T-helper 2 cell treated with Interferon-gamma antibody and Interleukin-4, amounts not matched to agents 5 μg/mL and 100 μg/mL, for 36 hours (primary cell): ENCODE data around the gene DOCK2.

Experiments used
- DNase-seq: peaks from one replicate; pipeline ENCODE4 v3.0.0; 2021; ENCODE audit warnings: low spot score
- H3K27ac Mint-ChIP-seq: one replicate; pipeline ENCODE4 v1.8.0; 2021; ENCODE audit warnings: mild to moderate bottlenecking, mixed read lengths
- H3K27me3 Mint-ChIP-seq: one replicate; pipeline ENCODE4 v1.8.0; 2021; ENCODE audit warnings: low read depth, mixed read lengths
- H3K36me3 Mint-ChIP-seq: one replicate; pipeline ENCODE4 v1.8.0; 2021; ENCODE audit warnings: low read depth, mixed read lengths
- H3K4me1 Mint-ChIP-seq: one replicate; pipeline ENCODE4 v1.8.0; 2021; ENCODE audit warnings: low read depth, mixed read lengths
- H3K4me3 Mint-ChIP-seq: one replicate; pipeline ENCODE4 v1.8.0; 2022; ENCODE audit warnings: mild to moderate bottlenecking, moderate library complexity, mixed read lengths
- H3K9me3 Mint-ChIP-seq: one replicate; pipeline ENCODE4 v1.8.0; 2021; ENCODE audit warnings: mixed read lengths

Gene DOCK2

DNA sequence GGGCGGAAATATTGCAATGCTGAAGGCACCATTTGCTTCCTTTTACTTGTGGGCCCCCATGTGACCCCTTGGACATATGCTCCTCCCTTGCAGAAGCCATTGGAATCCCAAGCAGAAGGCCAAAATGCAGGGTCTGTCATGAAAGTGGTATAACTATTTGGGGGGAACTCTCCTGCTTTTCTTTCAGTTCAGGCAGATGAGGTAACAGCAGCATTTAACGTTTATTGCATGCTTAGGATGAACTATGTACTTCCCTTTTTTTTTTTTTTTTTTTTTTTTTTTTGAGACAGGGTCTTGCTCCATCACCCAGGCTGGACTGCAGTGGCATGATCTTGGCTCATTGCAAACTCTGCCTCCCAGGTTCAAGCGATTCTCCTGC is 476.4 kb downstream of the DOCK2 start:
- Mint-ChIP-seq H3K27me3 (peaks cover 4% of the 10 kb centered on the region), H3K4me1 (no peaks in the 10 kb centered on the region), H3K4me3 (no peak overlapping the region), H3K27ac (no peak overlapping the region), H3K36me3 (no peaks in the 10 kb centered on the region), H3K9me3 (no peaks in the 10 kb centered on the region)
- DNase-seq, result no peak

DNA sequence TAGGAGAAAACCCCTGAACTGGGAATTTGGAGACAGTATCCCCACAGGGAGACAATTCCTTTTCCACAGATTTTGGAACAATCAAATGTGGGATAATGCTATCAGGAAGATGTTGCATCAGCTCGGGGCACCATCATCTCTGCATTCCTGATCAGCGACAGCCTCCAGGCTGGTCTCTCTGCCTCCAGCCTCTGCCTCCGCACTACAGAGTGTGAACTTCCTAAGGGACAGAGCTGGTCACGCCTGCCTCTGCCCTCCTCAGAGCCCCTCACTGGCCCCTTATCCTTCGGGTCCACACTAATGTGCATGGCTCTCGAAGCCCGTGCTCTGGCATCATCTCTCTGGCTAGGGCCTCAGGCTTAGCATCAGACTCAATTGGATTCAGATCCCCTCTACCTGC is 477.2 kb downstream of the DOCK2 start:
- H3K27me3 Mint-ChIP-seq, result peaks cover 10% of the 10 kb centered on the region
- no peaks in the 10 kb centered on the region for H3K4me1 Mint-ChIP-seq
- H3K36me3 Mint-ChIP-seq, result no peaks in the 10 kb centered on the region
- no peak overlapping the region for H3K4me3 Mint-ChIP-seq
- DNase-seq, result no peak
- no peaks in the 10 kb centered on the region for H3K9me3 Mint-ChIP-seq
- H3K27ac Mint-ChIP-seq, result no peak overlapping the region

DNA sequence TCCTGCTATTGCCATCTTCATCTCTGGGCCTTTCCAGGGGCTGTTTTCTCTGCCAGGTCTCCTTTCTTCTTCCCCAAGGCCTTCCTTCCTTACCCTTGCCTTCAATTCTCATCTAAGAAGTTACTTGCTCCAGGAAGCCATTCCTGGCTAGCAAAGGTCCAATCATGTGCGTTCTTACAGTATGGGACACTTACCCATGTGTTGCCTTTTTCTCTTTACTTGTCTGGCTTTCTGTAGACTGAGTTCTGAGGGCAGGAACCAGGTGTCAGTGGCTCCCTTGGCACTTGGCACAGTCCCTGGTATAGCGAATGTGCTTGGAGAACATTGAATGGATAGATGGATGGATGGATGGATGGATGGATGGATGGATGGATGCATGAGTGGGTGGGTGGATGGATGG is 478.9 kb downstream of the DOCK2 start:
- Mint-ChIP-seq H3K4me1 (no peaks in the 10 kb centered on the region), H3K9me3 (no peaks in the 10 kb centered on the region), H3K4me3 (no peak overlapping the region), H3K27me3 (peaks cover 16% of the 10 kb centered on the region), H3K36me3 (no peaks in the 10 kb centered on the region), H3K27ac (no peak overlapping the region)
- DNase-seq, result no peak

DNA sequence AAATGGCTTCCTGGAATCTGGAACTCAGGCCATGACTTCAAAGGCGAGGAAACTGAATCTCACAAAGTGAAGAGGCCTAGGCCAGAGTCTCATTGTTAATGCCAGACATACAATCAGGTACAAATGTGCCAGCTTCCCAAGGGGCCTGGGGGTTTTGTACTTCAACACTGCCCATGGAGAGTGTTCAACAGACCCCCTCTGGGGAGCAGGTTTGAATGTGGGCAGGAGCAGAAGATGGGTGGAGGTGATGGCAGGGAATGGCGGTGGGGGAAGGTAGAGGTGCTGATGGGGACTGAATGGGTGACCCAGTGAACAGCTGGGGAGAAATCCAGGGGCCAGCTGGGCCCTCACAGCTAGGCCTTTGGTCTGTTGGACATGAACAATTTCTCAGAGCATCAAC is 480.7 kb downstream of the DOCK2 start:
- H3K36me3 Mint-ChIP-seq, result no peaks in the 10 kb centered on the region
- no peaks in the 10 kb centered on the region for H3K9me3 Mint-ChIP-seq
- H3K4me3 Mint-ChIP-seq, result no peak overlapping the region
- H3K27me3 Mint-ChIP-seq, result peaks cover 23% of the 10 kb centered on the region
- no peak overlapping the region for H3K27ac Mint-ChIP-seq
- DNase-seq, result no peak
- no peaks in the 10 kb centered on the region for H3K4me1 Mint-ChIP-seq

DNA sequence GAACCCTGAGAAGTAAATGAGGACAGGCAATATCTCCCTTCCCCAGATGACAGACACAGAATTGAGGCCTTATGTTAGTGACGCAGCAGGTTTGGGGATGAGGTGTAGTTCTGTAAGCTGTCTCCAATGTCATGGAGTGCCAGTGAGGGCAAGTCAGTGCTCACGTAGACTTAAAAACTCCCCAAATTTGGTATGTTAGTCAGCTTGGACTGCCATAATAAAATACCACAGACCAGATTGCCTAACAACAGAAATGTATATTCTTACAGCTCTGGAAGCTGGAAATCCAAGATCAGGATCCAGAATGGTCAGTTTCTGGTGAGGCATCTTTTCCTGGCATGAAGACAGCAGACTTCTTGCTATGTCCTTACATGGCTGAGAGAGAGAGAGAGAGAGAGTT is 483.5 kb downstream of the DOCK2 start:
- no peaks in the 10 kb centered on the region for H3K36me3 Mint-ChIP-seq
- H3K4me1 Mint-ChIP-seq, result no peaks in the 10 kb centered on the region
- H3K27ac Mint-ChIP-seq, result no peak overlapping the region
- peaks cover 28% of the 10 kb centered on the region for H3K27me3 Mint-ChIP-seq
- no peak for DNase-seq
- no peak overlapping the region for H3K4me3 Mint-ChIP-seq
- no peaks in the 10 kb centered on the region for H3K9me3 Mint-ChIP-seq

DNA sequence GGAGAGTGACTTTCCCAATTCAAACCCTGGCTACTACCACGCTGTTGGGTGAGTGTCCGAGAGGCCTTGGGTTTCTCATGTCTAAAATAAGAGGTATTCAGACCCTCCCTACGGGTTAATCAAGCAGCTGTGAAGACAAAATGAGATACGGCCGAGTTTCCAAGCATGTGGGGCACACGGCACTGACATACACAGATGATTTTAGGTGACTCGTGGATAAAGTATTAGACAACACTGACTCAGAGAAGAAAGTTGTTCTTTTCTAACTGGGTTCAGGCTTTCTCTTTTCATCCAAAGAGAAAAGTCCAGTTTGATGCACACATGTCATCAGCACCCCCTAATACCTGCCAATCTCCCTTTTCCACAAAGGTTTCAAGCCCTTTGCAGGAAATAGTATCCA is 484.2 kb downstream of the DOCK2 start:
- H3K4me1 Mint-ChIP-seq, result no peaks in the 10 kb centered on the region
- no peaks in the 10 kb centered on the region for H3K36me3 Mint-ChIP-seq
- peaks cover 29% of the 10 kb centered on the region for H3K27me3 Mint-ChIP-seq
- H3K4me3 Mint-ChIP-seq, result no peak overlapping the region
- no peak for DNase-seq
- peaks cover 7% of the 10 kb centered on the region for H3K9me3 Mint-ChIP-seq
- H3K27ac Mint-ChIP-seq, result no peak overlapping the region

DNA sequence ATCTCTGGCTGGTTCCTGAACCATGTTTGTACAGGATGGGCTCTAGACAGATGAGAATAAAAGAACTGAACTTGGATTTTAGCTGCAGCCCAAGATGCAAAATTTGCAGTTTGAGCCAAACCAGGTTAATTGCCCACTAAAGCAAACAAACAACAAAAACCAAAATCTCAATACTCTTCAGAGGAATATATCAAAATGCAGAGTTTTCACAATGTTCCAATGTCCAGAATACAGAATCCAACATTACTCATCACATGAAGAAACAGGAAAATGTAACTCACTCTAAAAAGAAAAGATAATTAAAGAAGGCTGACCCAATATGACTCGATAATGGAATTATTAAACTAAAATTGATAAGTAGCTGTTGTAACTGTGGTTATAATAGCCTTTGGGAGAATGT is 489.0 kb downstream of the DOCK2 start:
- H3K27ac Mint-ChIP-seq, result no peak overlapping the region
- DNase-seq, result no peak
- no peaks in the 10 kb centered on the region for H3K4me1 Mint-ChIP-seq
- H3K27me3 Mint-ChIP-seq, result peaks cover 37% of the 10 kb centered on the region
- no peaks in the 10 kb centered on the region for H3K36me3 Mint-ChIP-seq
- H3K4me3 Mint-ChIP-seq, result no peak overlapping the region
- H3K9me3 Mint-ChIP-seq, result peaks cover 9% of the 10 kb centered on the region

DNA sequence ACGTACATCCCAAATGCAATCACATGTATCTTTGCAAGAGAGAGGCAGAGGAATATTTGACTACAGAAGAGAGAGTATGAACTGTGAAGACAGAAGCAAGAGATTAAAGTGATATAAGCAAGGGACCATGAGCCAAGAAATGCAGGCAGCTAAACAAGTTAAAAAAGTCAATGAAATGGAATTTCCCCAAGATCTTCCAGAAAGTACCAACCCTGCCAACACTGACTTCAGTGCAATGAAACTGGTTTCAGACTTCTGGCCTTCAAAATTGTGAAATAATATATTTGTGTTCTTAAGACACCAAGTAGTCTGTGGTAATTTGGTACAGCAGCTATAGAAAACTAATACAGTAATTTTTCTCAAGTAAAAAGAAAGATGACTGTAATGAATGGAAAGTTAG is 489.6 kb downstream of the DOCK2 start:
- H3K4me1 Mint-ChIP-seq, result no peaks in the 10 kb centered on the region
- H3K9me3 Mint-ChIP-seq, result peaks cover 9% of the 10 kb centered on the region
- no peaks in the 10 kb centered on the region for H3K36me3 Mint-ChIP-seq
- no peak for DNase-seq
- peaks cover 36% of the 10 kb centered on the region for H3K27me3 Mint-ChIP-seq
- no peak overlapping the region for H3K4me3 Mint-ChIP-seq
- no peak overlapping the region for H3K27ac Mint-ChIP-seq

DNA sequence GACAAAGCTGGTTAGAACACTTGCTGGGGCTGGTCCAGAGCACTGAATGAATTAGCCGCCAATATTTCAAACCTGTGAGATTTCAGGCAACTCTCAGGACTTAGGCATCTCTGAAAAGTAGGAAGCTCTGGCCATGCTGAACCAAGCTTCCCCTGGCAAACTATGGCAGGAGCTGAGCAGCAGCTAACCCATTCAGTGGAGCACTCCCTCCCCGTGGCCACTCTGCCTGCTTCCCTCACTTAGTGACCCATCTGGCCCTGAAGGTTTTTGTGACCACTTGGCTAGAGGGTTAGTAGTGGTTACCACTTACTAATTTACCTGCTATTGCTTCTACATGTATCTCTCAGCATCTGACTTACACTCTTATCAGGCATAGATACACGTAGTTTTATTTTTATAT is 494.2 kb downstream of the DOCK2 start:
- H3K4me3 Mint-ChIP-seq, result no peak overlapping the region
- peaks cover 3% of the 10 kb centered on the region for H3K9me3 Mint-ChIP-seq
- no peak overlapping the region for H3K27ac Mint-ChIP-seq
- no peaks in the 10 kb centered on the region for H3K36me3 Mint-ChIP-seq
- H3K27me3 Mint-ChIP-seq, result peaks cover 38% of the 10 kb centered on the region
- no peaks in the 10 kb centered on the region for H3K4me1 Mint-ChIP-seq
- DNase-seq, result no peak

DNA sequence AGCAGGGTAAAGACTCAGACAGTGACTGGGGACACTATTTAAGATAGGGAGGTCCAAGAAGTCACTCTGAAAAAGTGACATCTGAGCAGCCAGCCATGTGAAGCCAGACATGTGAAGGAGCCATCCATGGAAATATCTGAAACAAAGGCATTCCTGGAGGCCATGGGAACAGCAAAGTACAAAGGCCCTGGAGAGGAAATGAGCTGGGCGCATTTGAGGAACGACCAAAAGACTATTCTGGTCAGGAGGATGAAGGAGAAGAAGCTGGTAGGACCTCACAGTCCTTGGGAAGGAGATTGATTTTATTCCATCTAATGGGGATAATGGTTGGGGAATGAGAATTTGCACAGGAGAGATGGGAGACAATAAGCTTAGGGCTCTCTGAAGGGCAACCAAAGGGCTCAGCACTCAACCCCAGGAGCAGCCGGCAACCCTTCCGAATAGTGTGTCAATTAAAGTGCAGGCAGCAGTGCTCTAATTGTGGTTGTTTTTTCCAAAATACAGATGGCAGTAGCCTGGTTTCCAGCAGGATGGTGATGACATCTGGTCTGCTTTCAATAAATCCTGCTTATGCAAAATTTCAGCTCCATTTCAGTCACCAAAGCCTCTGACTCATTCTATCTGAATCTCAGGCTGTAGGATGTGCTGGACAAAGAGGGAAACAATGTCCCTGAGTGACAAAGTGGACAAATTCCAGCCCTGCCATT is 495.3 kb downstream of the DOCK2 start:
- Mint-ChIP-seq H3K4me3 (no peak overlapping the region), H3K27ac (no peak overlapping the region), H3K36me3 (no peaks in the 10 kb centered on the region), H3K27me3 (peaks cover 30% of the 10 kb centered on the region), H3K9me3 (no peaks in the 10 kb centered on the region), H3K4me1 (no peaks in the 10 kb centered on the region)
- no peak for DNase-seq
